ENCODE measurements around the gene DIAPH3.

DIAPH3 gene

GRCh38 chr13:59865398-59865797, 298.3 kb downstream of the DIAPH3 start (continued):
- TF ChIP-seq INSM2 (tag by site-specific recombination; IDR thresholded peaks at IDR 0.05) (no peak), REST (tag by site-specific recombination; IDR thresholded peaks at IDR 0.05) (no peak), ZSCAN23 (tag by site-specific recombination; IDR thresholded peaks at IDR 0.05) (no peak), FEZF1 (tag by site-specific recombination; IDR thresholded peaks at IDR 0.05) (peak; percentile 38; the same call in 1 of the 2 replicates), ZNF155 (tag by site-specific recombination; IDR thresholded peaks at IDR 0.05) (no peak), ZNF843 (tag by site-specific recombination; IDR thresholded peaks at IDR 0.05) (peak; percentile 61)

- Histone ChIP-seq H3K36me3 (ENCODE audit: control insufficient read depth in 2 of 2, insufficient read depth in 1 of 2, low read length in 2 of 2) (no peaks in the 10 kb centered on the region), H3K4me3 (ENCODE audit: low read depth, low read length) (no peak overlapping the region), H3K4me1 (ENCODE audit: control insufficient read depth, insufficient read depth, low read length) (no peaks in the 10 kb centered on the region), H3K27ac (ENCODE audit: extremely low read depth, low read depth, low read length) (no peak overlapping the region), H3K9me3 (ENCODE audit: control insufficient read depth, insufficient read depth, low read depth, low read length) (no peaks in the 10 kb centered on the region)
- ChIA-PET CTCF (interaction anchor here (0.8 kb wide), 1 partner anchor 191 kb away, joined by 4 read pairs; no protein-coding TSS in a partner anchor), POLR2A (no interaction called here)
- no peak for TF ChIP-seq ZNF350 (tag by site-specific recombination; IDR thresholded peaks at IDR 0.05)
- TF ChIP-seq ZBTB44 (tag by site-specific recombination; IDR thresholded peaks at IDR 0.05), result no peak
- no peak for TF ChIP-seq ELK4 (IDR thresholded peaks at IDR 0.05; ENCODE audit: borderline replicate concordance, low read depth, low read length)
- no peak for TF ChIP-seq ZNF513 (tag by site-specific recombination; IDR thresholded peaks at IDR 0.05)
- no peak for TF ChIP-seq ZNF623 (tag by site-specific recombination; IDR thresholded peaks at IDR 0.05)
Measured at GRCh38 chr13:59863621-59864020, 300.1 kb downstream of the DIAPH3 start.

GRCh38 chr13:59861676-59862075, 302.1 kb downstream of the DIAPH3 start:
- H3K27ac ChIP-seq (ENCODE audit: extremely low read depth, low read depth, low read length), result no peak overlapping the region
- no peak overlapping the region for H3K4me3 ChIP-seq (ENCODE audit: low read depth, low read length)
- ChIA-PET CTCF (interaction anchor here (0.7 kb wide), 1 partner anchor 300 kb away, joined by 3 read pairs; no protein-coding TSS in a partner anchor), POLR2A (no interaction called here)
- no peaks in the 10 kb centered on the region for H3K36me3 ChIP-seq (ENCODE audit: control insufficient read depth in 2 of 2, insufficient read depth in 1 of 2, low read length in 2 of 2)
- no peaks in the 10 kb centered on the region for H3K4me1 ChIP-seq (ENCODE audit: control insufficient read depth, insufficient read depth, low read length)
- H3K9me3 ChIP-seq (ENCODE audit: control insufficient read depth, insufficient read depth, low read depth, low read length), result no peaks in the 10 kb centered on the region
- TF ChIP-seq ZNF366 (tag by site-specific recombination; conservative IDR thresholded peaks at IDR 0.05), result no peak
